ENCODE measurements around the gene XYLT1.

DNA sequence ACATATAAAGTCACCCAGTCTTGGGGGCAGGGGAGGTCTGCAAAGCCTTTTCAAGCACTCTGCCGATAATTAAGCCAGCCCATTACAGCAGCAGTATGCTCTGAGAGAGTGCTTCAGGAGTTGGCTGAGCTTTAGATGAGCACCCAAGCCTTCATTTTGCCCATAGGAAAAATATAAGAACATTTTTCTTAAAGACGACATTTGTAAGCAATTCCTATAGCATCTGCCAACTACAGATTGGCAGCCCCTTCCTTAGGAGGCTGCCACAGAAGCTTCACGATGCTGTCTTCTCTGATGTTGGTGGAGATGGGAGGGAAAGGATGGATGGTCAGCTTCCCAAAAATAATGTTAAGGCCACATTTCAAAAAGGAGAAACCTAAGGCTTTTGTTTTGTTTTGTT is 367.5 kb downstream of the XYLT1 start:
- TF ChIP-seq, protein P1, sequence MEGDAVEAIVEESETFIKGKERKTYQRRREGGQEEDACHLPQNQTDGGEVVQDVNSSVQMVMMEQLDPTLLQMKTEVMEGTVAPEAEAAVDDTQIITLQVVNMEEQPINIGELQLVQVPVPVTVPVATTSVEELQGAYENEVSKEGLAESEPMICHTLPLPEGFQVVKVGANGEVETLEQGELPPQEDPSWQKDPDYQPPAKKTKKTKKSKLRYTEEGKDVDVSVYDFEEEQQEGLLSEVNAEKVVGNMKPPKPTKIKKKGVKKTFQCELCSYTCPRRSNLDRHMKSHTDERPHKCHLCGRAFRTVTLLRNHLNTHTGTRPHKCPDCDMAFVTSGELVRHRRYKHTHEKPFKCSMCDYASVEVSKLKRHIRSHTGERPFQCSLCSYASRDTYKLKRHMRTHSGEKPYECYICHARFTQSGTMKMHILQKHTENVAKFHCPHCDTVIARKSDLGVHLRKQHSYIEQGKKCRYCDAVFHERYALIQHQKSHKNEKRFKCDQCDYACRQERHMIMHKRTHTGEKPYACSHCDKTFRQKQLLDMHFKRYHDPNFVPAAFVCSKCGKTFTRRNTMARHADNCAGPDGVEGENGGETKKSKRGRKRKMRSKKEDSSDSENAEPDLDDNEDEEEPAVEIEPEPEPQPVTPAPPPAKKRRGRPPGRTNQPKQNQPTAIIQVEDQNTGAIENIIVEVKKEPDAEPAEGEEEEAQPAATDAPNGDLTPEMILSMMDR (IDR thresholded peaks at IDR 0.05; ENCODE audit: low read depth, low read length), result no peak
- TF ChIP-seq EZH2phosphoT487 (IDR thresholded peaks at IDR 0.05; ENCODE audit: low read depth), result no peak

Measured in OCI-LY3 (cell line).